Endothelial cell of umbilical vein (primary cell): ENCODE data around the gene PROX1. TPM values are rescaled to one million over a fixed set of nuclear protein-coding genes. Genes with fewer than 3 reads are reported as not detected.

Experiments
- BruUV-seq: library from RNA; stranded (reverse); fragments of 400-500 nt; replicated peaks from 2 replicates; lab custom pipeline; 2021; lab: Mats Ljungman, UMichigan
- CTCF ChIA-PET: fragments of 300-600, 350-600 bp; sonication (Branson Sonifier 250); formaldehyde crosslinking; loops from one replicate; lab custom pipeline; 2021; ENCODE audit warnings: antibody characterized with exemption, inconsistent platforms; lab: Charles Lee
- POLR2A ChIA-PET: fragments of 300-600, 350-600 bp; sonication (Branson Sonifier 250); formaldehyde crosslinking; loops from one replicate; lab custom pipeline; 2021; ENCODE audit warnings: antibody characterized with exemption, inconsistent platforms; lab: Charles Lee
- DNase-seq: peaks from one replicate; pipeline ENCODE4 v3.0.0-alpha.2; 2011; ENCODE audit warnings: low read depth, low spot score
- FAIRE-seq: peaks from 2 replicates; lab custom pipeline; 2011; peaks lifted over from hg19 to GRCh38; lab: Jason Lieb, UNC
- H2AFZ ChIP-seq: 2 replicates; pipeline ENCODE4 v1.6.0; 2012; ENCODE audit warnings: low read depth, low read length, control low read depth, inconsistent platforms
- H3K27ac ChIP-seq: 2 replicates; pipeline ENCODE4 v1.5.1; 2011; ENCODE audit warnings: low read depth, mild to moderate bottlenecking, control low read depth, low read length, moderate library complexity; ENCODE audit not compliant: insufficient read depth
- H3K27me3 ChIP-seq, 2 experiments: 2 replicates each; pipeline versions ENCODE4 v1.6.0 to v1.6.1; 2011; ENCODE audit warnings: low read length in 2 of 2, mixed read lengths in 1 of 2; ENCODE audit not compliant: control insufficient read depth in 2 of 2, insufficient read depth in 2 of 2
- H3K36me3 ChIP-seq, 2 experiments: 2 replicates in 1 of 2; 3 replicates in 1 of 2; pipeline ENCODE4 v1.5.1; 2011; ENCODE audit warnings: low read length in 2 of 2, mild to moderate bottlenecking in 1 of 2, moderate library complexity in 1 of 2; ENCODE audit not compliant: control insufficient read depth in 2 of 2, insufficient read depth in 2 of 2; ENCODE audit errors: extremely low read depth in 1 of 2
- H3K4me1 ChIP-seq: 3 replicates; pipeline ENCODE4 v1.5.1; 2011; ENCODE audit warnings: mild to moderate bottlenecking, low read length; ENCODE audit not compliant: control insufficient read depth, insufficient read depth; ENCODE audit errors: extremely low read depth
- H3K4me2 ChIP-seq: 2 replicates; pipeline ENCODE4 v1.6.1; 2011; ENCODE audit warnings: low read length, control low read depth, mixed read lengths; ENCODE audit not compliant: insufficient read depth
- H3K4me3 ChIP-seq, 3 experiments: fragments of 200-600 bp in 1 of 3; sonication (generic), shearing (Covaris generic) in 1 of 3; replicated peaks in 1 of 3; 2 replicates each; pipeline ENCODE4 v1.5.1; 2011 to 2016; ENCODE audit warnings: control low read depth in 3 of 3, low read length in 3 of 3, mild to moderate bottlenecking in 2 of 3, inconsistent platforms in 1 of 3, low read depth in 1 of 3, moderate library complexity in 1 of 3; ENCODE audit not compliant: insufficient read depth in 1 of 3
- H3K79me2 ChIP-seq: 2 replicates; pipeline ENCODE4 v1.6.0; 2012; ENCODE audit warnings: low read length, inconsistent platforms; ENCODE audit not compliant: control insufficient read depth, insufficient read depth
- H3K9ac ChIP-seq: replicated peaks from 2 replicates; pipeline ENCODE3; 2011; ENCODE audit warnings: low read length, control low read depth; ENCODE audit not compliant: insufficient read depth; ENCODE audit errors: extremely low read depth
- H3K9me1 ChIP-seq: replicated peaks from 3 replicates; pipeline ENCODE4 v1.6.0; 2011; ENCODE audit warnings: mild to moderate bottlenecking, low read length; ENCODE audit not compliant: control insufficient read depth, insufficient read depth; ENCODE audit errors: extremely low read depth
- H3K9me3 ChIP-seq: replicated peaks from 2 replicates; pipeline ENCODE4 v1.5.1; 2012; ENCODE audit warnings: low read length, inconsistent platforms; ENCODE audit not compliant: control insufficient read depth, insufficient read depth
- H4K20me1 ChIP-seq: replicated peaks from 2 replicates; pipeline ENCODE3; 2011; ENCODE audit warnings: mild to moderate bottlenecking, low read length; ENCODE audit not compliant: control insufficient read depth, insufficient read depth; ENCODE audit errors: extremely low read depth
- EZH2 ChIP-seq: IDR thresholded peaks from 2 replicates; pipeline ENCODE4 v1.6.1; 2012; ENCODE audit warnings: borderline replicate concordance, low read depth, mild to moderate bottlenecking, moderate library complexity, low read length, inconsistent platforms; ENCODE audit not compliant: severe bottlenecking
- FOS ChIP-seq: IDR thresholded peaks from 2 replicates; pipeline ENCODE4 v1.6.1; 2011; ENCODE audit warnings: mild to moderate bottlenecking, low read length, moderate library complexity, borderline replicate concordance; ENCODE audit not compliant: insufficient read depth
- JUN ChIP-seq: IDR thresholded peaks from 2 replicates; pipeline ENCODE4 v1.6.1; 2011; ENCODE audit warnings: borderline replicate concordance, low read depth; ENCODE audit not compliant: insufficient read length, insufficient read depth
- MYC ChIP-seq: IDR thresholded peaks from one replicate; pipeline ENCODE4 v1.6.1; 2011; ENCODE audit warnings: mild to moderate bottlenecking, low read depth, low read length
- POLR2A ChIP-seq: IDR thresholded peaks from 2 replicates; pipeline ENCODE4 v1.6.1; 2012; ENCODE audit warnings: low read depth, mild to moderate bottlenecking, control low read depth, low read length
- POLR2AphosphoS5 ChIP-seq: IDR thresholded peaks from 2 replicates; pipeline ENCODE4 v1.6.1; 2012; ENCODE audit warnings: low read depth, mild to moderate bottlenecking, control low read depth, low read length, moderate library complexity; ENCODE audit not compliant: insufficient read depth
- dilution Hi-C: fragments of 300-500 bp; cut with MboI; formaldehyde crosslinking; loops from one replicate; pipeline ENCODE4 v1.15.0; 2019; ENCODE audit warnings: low sequenced_read_pairs; ENCODE audit not compliant: extremely low pct_ligation_motif_present
- intact Hi-C: fragments of 100-400 bp; cut with micrococcal nuclease; formaldehyde crosslinking; loops from one replicate; pipeline ENCODE4 v1.10.0; 2022
- polyA plus RNA-seq, 4 experiments: library from polyadenylated mRNA; depleted of rRNA in 3 of 4; stranded (reverse) in 3 of 4; unstranded in 1 of 4; fragments of >200 nt; gene quantifications; 2 replicates each; pipeline versions ENCODE4 v1.2.1 to v1.2.3, GENCODE V29; 2011 to 2012; ENCODE audit warnings: missing spikeins in 1 of 4
- total RNA-seq: library from RNA; stranded (reverse); gene quantifications from 2 replicates; pipeline ENCODE4 v1.2.3, GENCODE V29; 2021
- TF ChIP-seq, protein P1 (sequence below), 2 donors: IDR thresholded peaks; 1 replicate in 1 of 2; 2 replicates in 1 of 2; pipeline ENCODE4 v1.5.1; 2011; ENCODE audit warnings: low read length in 2 of 2, mild to moderate bottlenecking in 2 of 2, moderate library complexity in 2 of 2, control low read depth in 1 of 2, inconsistent platforms in 1 of 2, low read depth in 1 of 2; ENCODE audit not compliant: insufficient read depth in 1 of 2; ENCODE audit errors: extremely low read depth in 1 of 2

PROX1 gene
- total and polyA plus RNA-seq, 2 donors (not counting 3 experiments of a cell fraction or from before 2014, with no cell fraction given), result 2.2 to 4.0 TPM

DNA sequence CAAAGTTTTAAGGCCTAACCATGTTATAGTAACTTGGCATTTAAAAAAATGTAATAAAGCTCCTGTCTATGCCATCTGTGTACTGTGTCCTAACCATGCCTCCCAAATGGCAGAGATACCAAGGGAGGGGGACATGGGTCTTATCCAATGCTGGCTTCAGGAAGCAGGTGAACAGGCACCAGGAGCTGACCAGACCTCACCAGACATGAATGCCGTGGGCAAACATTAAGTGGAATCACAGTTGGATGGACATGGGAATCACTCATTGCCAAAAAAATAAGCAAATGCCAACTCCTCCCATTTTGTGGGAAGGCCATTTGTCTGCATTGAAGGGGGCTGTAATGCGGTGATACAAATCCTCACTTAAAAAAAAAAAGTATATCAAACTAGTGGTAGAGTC, 22.9 kb downstream of the PROX1 start:
- Histone ChIP-seq H3K4me3 (no peak overlapping the region), H4K20me1 (no peaks in the 10 kb centered on the region), H2AFZ (no peak overlapping the region), H3K79me2 (no peaks in the 10 kb centered on the region), H3K9me1 (no peaks in the 10 kb centered on the region), H3K4me1 (no peaks in the 10 kb centered on the region), H3K27ac (no peak overlapping the region), H3K27me3 (no peaks in the 10 kb centered on the region), H3K4me2 (no peak overlapping the region), H3K9ac (no peak overlapping the region), H3K36me3 (no peaks in the 10 kb centered on the region), H3K9me3 (no peaks in the 10 kb centered on the region)
- dilution Hi-C loops (no loop called here), intact Hi-C loops (no loop called here)
- no peak for TF ChIP-seq JUN
- TF ChIP-seq POLR2A, result no peak
- TF ChIP-seq, protein P1, sequence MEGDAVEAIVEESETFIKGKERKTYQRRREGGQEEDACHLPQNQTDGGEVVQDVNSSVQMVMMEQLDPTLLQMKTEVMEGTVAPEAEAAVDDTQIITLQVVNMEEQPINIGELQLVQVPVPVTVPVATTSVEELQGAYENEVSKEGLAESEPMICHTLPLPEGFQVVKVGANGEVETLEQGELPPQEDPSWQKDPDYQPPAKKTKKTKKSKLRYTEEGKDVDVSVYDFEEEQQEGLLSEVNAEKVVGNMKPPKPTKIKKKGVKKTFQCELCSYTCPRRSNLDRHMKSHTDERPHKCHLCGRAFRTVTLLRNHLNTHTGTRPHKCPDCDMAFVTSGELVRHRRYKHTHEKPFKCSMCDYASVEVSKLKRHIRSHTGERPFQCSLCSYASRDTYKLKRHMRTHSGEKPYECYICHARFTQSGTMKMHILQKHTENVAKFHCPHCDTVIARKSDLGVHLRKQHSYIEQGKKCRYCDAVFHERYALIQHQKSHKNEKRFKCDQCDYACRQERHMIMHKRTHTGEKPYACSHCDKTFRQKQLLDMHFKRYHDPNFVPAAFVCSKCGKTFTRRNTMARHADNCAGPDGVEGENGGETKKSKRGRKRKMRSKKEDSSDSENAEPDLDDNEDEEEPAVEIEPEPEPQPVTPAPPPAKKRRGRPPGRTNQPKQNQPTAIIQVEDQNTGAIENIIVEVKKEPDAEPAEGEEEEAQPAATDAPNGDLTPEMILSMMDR (IDR thresholded peaks at IDR 0.05; ENCODE audit: extremely low read depth in 1 of 2, insufficient read depth in 1 of 2, low read depth in 1 of 2, low read length in 2 of 2), result no peak
- TF ChIP-seq MYC, result no peak
- no peak for TF ChIP-seq POLR2AphosphoS5
- TF ChIP-seq EZH2, result no peak
- TF ChIP-seq FOS, result no peak
- CTCF ChIA-PET, result interaction anchor here (1.9 kb wide), 1 partner anchor 8 kb away, joined by 6 read pairs; no protein-coding TSS in a partner anchor
- BruUV-seq, result no TSS peak
- DNase-seq, result no peak
- POLR2A ChIA-PET, result no interaction called here
- FAIRE-seq, result no peak
